ENCODE results near the gene NTPCR.

Gene NTPCR

DNA sequence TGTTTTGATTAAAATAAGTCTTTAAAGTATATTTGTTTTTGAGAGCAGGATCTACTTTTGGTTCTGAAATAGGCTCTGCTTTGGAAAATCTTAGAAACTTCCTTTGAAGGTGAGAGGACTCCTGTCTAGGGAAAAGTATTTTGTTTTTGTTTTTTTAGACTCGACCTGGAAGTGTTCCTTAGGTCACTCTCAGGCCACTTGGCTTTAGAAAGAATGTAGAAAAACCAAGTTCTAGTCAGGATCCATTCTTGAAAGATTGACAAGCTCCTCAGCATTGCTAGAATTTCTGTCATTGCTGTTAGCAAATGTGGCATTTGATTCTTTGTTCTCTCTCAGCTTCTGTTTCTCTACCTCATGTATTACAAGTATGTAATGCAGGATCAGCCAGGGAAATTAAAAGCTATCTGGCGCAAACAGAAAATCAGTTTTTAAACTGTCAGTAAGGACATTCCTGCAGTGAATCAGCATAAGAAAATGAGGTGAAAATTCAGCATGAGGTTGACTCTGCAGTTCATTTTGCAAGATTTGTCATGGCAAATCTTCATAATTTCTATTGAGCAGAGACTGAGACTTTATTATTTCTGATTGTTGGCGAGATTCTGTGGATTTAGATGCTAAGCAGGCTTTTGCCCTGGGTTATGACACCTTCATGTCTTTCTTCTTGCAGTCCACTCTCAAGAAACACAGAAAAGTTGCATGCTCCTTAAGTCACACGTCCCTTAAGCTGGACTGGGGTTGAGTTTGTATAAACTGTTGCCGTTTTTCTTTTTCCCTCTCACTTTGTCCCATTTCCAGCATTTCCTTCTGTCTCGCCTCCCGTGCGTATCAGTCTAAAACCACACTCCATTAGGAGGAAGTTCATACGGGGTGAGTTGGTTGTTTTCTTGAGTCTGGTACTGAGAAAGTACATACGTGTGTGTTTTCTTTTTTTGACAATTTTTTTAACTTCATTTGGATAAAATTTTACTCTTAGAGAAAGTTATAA is 12.6 kb downstream of the NTPCR start:
- DNase-seq (ENCODE audit: low read depth): no peak

DNA sequence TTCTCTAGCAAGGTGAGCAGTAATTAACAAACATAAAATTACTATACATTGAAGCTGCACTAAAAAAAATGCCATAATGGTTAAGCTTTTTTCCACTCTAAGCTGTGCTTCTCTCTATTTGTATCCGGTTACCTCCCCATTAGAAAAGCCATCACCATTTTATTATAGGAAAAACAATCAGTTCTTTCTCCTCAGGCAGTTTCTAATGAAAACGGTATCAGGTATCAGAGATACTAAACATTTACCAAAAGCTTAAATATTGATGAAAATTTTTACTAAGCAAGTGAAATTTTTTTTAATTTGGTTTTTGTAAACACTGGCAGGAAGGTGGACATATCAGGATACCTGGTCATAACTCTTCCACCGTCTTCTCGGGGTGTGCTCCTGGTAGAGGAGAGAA is 14.2 kb downstream of the NTPCR start:
- no peak for DNase-seq (ENCODE audit: low read depth)

DNA sequence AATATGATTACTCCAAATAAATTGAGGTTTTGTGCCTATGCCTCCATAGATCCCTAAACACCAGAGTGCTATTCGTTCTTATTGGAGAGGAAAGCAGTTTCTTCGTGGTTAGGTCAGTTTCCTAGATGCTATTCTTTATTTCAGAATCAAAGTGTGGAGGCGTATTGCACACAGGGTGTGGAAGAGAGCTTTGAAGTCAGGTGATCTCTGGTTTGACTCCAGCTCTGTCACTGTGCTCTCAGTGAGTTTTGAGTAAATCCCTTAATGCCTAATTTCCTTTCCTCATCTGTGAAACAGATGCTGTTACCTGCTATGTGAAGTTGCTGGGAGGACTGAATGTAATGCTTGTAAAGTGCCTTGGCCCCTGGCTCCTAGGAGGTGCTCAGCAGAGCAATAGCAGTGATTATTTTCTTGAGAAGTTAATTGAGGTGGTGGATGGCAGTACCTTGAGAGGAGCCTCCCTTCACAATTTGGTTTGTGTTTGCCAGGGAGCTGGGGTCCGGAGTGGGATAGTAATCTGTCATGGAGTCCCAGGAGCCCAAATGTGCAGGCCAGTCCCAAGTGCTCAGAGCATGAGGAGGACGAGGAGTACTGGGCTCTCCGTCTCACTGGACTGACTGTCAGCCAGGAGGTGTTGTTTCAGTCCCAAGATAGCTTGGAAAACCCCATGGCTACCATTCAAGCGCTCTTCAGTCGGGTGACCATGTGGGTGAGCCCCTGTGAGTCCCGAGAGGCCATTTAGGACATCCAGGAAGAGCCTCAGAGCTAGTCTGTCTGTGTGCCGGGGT is 14.9 kb downstream of the NTPCR start:
- no peak for DNase-seq (ENCODE audit: low read depth)

DNA sequence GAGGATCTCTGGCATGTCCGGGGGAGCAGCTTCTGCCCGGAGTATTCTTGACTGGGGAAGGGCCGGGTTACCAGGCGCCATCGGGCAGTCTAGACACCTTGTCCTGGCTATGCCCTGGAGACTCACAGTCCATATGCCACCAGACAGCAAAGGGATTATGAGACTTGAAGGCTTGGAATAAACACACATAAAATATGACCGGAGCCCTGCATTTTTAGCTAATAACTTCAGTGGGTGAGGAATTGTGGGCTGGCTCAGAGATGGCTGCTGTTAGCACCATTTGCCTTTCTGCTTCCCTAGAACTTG is 15.5 kb downstream of the NTPCR start:
- no peak for DNase-seq (ENCODE audit: low read depth)

DNA sequence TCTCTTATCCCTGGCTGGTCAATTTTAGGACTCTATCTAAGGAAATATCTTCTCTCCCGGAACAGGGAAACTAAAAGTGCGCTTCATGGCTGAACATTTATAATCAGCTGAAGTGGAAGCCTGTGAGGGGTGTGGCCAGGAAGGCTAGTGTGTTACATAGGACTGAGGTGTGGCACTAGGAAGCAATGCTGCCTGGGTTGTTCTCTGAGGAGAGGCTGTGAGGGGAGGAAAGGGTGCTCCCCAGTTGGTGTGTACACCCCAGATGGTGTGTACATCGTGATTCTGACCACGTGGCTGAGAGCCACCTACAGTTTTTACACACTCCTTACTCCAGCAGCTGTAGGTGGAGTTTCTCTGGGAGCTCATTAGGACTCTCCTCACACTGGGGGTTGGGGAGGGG is 16.3 kb downstream of the NTPCR start:
- no peak for DNase-seq (ENCODE audit: low read depth)

DNA sequence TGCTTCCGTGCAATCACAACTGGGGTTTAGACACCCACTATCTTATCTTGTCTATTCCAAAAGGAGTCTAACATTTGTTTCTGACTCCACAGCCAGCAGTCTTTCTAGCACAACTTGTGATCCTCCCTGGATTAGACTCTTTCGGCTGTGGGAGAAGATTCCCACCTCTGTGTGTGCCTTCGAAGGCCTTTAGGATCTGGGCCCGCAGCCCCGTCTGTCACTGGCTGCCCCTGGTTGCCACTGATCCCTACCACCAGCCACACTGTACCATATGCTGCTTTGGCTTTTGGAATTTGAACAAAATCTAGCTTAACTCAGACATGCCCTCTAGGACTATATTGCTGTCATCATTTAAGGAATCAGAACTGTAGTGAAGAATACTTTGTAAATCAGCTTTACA is 18.0 kb downstream of the NTPCR start:
- no peak for DNase-seq (ENCODE audit: low read depth)

DNA sequence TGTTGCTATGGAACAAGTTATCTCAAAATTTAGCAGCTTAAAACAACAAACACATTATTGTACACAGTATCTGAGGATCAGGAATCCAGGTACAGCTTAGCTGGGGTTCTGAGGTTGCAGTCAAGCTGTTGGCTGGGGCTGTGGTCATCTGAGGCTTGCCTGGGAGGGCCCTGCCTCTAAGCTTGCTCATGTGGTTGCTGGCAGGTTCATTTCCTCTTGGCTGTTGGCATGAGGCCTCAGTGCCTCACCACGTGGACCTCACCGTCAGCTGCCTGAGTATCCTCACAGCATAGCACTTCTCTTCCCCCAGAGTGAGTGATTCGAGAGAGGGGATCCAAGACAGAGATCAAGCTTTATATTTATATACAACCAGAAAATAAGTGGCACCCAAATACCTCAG is 18.6 kb downstream of the NTPCR start:
- DNase-seq (ENCODE audit: low read depth): no peak

DNA sequence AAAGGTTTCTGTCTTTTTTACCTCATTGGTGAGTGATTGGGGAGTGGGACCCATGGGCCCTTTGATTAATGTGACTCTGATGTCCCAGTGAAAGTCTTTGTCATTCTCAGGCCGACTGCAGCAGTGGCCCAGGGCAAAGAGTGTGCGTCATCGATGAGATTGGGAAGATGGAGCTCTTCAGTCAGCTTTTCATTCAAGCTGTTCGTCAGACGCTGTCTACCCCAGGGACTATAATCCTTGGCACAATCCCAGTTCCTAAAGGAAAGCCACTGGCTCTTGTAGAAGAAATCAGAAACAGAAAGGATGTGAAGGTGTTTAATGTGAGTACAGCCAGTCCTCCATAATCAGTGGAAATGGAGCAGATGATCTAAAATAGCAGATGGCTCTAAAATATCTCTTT is 19.4 kb downstream of the NTPCR start:
- DNase-seq (ENCODE audit: low read depth): no peak

DNA sequence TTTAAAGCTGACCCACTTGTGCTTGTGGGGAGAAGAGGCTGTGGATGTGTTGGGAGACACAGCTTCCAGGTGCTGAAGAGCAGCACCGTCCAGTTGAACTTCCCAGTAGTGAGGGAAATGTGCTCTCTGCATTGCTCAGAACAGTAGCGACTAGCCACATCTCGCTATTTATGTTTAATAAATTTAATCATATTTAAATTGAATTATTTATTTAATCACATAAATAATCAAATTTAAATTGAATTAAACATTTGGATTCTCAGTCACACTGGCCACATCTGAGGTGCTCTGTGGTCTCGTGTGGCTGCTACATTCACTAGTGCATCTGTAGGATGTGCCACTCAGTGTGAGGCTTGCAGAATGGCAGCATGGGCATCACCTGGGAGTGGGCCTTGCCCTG is 20.1 kb downstream of the NTPCR start:
- DNase-seq (ENCODE audit: low read depth): no peak

DNA sequence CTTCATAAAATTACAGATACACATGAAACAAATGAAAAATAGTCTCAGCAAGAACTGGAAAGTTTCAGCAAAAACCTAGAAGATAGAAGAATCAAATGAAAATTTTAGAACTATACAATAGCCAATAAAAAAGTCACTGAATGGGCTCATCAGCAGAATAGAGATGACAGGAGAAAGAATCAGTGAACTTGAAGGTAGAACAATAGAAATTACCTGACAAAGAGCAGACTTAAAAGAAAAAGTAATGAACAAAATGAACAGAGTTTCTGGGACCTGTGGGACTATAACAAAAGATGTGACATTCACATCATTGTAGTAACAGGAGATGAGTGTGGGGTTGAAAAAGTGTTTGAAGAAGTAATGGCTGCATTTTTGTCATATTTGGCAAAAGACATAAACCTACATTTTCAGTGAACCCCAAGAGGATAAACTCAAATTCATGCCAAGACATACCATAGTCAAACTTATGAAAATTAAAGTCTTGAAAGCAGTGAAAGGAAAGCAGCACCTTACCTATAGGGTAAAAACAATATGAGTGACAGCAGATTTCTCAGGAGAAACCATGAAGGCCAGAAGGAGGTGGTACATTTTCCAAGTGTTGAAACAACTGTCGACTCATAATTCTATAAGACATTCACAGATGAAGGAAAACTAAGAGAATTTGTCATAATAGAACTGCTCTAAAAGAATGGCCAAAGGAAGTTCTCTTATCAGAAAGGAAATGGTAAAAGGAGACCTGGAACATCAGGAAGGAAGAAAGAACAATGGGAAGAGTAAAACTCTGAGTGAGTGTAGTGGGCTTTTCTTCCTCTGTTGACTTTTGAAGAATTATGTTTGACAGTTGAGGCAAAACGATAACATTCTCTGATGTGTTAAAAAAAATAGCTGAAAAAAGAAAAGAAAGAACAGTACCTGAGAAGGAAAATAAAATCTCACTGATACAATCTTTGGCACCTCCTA is 23.5 kb downstream of the NTPCR start:
- DNase-seq (ENCODE audit: low read depth): no peak

DNA sequence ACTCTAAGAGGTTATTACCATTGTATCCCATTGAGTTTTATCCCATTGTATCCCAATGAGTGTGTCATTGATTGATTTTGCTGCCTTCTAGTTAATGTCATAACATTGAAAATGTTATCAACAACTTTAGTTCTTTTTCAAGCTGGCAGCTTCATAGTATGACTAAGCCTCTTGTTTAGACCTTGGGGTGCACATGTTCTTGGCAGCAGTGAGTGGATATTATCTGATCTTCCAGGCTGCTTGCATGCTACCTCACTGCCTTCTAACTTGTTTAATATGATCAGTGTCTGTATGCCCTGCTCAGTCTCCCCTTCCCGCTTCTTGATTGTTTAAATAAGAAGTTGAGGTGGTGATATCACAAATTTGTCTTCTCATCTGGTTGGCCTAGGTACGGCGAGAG is 24.6 kb downstream of the NTPCR start:
- no peak for DNase-seq (ENCODE audit: low read depth)

DNA sequence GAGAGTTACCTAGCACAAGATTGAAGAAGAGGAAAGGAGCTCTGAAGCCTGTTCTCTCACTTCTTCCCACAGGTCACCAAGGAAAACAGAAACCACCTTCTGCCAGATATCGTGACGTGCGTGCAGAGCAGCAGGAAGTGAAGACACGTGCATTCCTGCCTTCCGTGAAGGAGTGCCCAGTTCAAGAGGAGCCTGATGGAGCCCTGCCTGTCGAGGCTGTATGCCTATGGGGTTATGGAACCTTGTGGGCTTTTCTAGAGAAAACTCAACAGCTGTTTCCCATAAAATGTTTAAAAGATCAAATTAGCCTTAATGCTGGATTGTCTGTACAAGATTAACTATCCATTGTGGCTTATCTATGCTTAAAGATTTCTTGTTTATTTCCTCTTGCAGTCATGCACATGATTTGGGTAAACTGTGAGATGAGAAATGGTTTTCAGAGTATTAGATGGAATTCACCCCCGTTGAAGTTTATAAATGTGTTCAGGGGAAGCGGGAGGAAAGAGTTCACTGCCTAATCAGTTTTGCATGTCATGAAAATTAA is 27.8 kb downstream of the NTPCR start:
- no peak for DNase-seq (ENCODE audit: low read depth)

DNA sequence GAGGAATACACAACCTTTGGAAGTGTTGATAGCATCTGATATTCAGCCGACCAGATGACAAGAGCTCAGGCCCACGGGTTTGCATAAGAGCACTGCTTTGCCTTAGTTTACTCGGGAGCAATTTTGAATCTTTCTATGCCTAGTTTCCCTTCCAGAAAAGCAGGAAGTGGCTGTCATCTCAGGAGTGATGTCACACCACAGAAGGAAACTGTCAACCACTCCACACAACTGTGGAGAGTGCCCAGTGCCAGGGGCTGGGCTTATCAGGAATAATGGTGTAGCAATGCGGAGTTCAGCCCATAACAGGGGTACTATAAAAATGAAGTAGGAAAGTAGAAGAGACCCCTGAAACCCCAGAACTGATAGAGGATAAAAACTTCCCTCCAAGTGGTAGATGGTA is 28.4 kb downstream of the NTPCR start:
- DNase-seq (ENCODE audit: low read depth): no peak

DNA sequence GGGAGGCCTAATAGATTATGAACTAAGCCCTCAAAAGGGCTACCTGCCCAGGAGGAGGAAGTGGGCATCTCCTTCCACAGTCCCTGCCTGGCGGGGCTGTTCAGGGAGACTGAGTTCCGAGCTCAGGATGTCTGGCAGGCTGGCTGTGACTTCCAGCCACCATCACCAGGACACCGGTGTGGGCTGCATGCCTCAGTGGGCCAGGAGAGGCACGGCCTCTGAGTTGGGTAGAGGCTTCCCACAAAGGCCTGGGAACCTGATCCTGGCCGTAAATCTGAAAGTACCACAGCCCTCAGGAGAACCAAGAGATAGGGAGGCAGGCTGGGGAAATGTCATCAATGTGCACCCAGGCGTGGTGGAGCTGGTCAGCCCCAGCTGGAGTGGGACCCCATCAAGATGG is 29.1 kb downstream of the NTPCR start:
- DNase-seq (ENCODE audit: low read depth): no peak

DNA sequence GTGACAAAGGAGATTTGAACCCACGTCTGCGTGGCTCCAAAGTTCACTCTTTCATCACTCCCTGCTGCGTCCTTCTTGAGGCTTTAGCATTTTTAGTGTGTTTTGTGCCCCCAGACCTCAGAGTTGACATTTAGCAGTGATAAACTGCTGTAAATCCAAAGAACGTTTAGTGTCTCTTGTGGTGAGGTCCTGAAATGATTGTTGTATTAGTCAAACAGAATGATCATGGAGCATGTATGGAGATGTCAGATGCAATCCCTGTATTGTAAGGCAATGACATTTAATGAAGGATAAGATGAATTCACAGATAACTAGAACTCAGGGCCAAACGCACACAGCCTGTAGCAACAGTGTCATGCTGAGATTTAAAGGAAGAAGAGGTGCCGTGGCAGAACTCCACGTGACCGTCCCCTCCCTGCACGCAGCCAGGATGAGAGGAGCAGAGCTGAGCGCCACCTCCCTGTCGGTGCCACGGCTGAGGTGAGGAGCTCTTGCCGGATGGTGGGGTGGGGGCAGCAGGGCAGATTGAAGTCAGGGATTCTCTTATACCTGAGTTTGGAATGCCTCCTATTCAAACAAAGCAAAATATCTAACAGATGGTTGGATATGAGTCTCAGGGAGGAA is 30.1 kb downstream of the NTPCR start:
- DNase-seq (ENCODE audit: low read depth): no peak

DNA sequence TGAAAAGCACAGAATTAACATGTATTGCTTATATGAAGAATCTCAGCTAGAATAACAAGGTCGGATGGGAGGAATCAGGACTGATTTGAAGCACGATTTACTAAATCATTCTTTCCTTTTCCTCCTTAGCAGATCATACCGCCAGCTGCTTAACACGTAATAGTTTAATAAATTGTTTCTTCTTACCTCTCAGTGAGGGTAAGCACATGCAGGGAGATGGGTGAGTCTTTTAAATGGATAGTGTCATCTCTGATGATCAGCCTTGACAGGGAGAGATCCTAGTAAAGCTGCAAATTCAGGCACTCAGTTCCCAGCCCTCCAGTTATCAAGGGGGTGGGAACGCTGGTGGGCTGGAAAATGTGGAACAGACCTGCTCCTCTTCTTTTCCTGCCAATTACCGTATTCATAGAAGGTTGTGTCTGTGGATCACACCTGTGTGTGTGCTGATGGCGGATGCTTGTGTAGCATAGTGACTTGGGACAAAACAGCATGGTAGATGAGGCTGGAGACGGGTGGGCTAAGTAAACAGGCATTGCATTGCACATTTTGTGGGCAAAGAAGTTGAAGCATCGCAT is 30.7 kb downstream of the NTPCR start:
- no peak for DNase-seq (ENCODE audit: low read depth)

DNA sequence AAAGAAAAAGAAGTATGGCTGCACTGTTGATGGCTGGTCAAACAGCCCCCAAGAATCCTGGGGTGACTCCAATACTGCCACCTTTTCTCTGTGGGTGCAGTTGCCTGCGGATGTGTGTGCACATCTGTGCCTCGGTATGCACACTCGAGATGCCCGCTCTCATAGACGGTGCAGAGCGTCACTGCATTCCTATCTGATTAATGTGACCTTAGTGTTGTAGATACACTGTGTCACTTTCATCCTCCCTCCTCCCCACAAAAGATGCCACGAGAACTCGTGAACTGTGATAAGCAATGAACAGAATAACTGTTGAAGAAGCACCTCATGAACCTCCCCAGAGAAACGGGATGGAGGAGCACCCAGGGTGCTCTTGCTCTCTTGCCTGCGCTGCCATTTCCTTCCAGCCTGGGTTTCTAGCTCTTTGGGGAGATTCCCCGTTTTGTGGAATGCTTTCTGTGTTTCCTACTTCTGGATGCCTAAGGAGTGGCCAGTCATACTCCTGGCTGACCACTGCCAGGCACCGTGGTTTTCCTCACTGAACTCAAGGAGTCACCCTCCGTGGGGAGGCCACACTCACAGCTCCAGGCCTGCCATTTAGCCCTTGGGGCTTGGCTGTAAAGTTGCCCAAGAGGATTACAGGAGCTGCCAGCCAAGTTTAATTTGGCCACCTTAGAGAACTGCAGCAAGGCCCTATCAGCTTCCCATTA is 32.0 kb downstream of the NTPCR start:
- no peak for DNase-seq (ENCODE audit: low read depth)

DNA sequence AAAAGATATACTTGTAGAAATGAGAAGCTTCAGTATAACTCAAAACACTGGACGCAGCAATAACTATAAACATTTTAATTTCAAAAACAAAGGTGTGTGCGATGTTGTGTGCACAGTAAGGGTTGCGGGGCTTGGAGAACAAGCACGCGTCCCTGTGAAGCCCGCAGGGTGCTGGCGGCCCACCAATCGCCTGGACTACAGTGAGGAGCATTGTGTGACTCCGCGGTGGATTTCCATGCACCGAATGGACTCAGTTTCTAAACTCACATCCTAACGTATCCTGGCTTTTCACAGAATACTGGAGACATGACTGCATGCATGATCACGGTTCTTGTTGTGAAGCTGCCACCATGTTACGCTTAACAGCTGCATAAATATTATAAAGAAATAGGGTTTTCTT is 33.0 kb downstream of the NTPCR start:
- DNase-seq (ENCODE audit: low read depth): no peak

DNA sequence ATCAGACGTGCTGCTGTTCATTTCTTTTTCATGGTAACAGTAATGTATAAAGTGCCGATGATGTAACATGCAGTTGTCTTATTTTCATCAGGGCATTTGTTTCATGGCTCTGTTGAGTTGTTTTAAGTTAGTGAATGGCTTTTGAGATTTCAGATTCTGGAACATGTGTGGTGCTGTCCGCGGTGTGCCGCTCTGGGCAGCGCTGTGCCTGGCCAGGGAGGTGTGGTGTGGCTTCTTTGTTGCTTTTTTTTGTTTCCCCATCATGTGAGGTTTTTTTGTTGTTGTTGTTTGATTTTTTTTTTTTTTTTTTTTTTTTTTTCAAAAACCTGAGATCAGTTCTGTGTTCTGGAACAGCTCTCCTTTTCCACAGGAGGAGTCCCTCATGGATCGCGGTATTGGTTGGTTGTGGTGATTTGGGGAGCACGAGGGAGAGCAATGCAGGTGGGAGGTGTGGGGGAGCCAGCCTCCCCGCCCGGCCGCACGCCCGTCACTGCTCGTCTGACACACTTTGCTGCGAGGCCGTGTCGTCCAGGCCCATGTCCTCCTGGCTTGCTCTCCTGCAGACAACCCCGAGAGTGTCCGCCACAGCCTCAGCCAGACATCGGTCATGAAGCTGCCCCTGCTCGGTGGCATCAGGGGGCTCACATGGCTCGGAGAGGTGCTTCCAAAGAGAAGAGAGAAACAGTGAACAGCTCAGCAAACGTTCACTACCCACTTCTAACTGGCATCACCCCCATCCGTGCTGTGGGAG is 33.6 kb downstream of the NTPCR start:
- DNase-seq (ENCODE audit: low read depth): no peak

All from CMK (cell line).